HEK293 (cell line): ENCODE data around the gene FCMR.

Source experiments
- BCL11B ChIP-seq: fragments of 450-650 bp; formaldehyde crosslinking; IDR thresholded peaks from 2 replicates; pipeline ENCODE4 v1.5.1; 2016; ENCODE audit warnings: low read depth, missing biosample characterization, missing genetic modification characterization
- ELK4 ChIP-seq: IDR thresholded peaks from 2 replicates; pipeline ENCODE4 v1.6.1; 2011; ENCODE audit warnings: mild to moderate bottlenecking, low read depth, low read length, borderline replicate concordance
- GLIS2 ChIP-seq: fragments of 450-650 bp; formaldehyde crosslinking; IDR thresholded peaks from 2 replicates; pipeline ENCODE4 v1.5.1; 2016; ENCODE audit warnings: missing biosample characterization, missing genetic modification characterization
- PRDM2 ChIP-seq: fragments of 450-650 bp; formaldehyde crosslinking; IDR thresholded peaks from 2 replicates; pipeline ENCODE4 v1.5.1; 2016; ENCODE audit warnings: missing biosample characterization, missing genetic modification characterization, borderline replicate concordance
- REST ChIP-seq: fragments of 450-650 bp; formaldehyde crosslinking; IDR thresholded peaks from 2 replicates; pipeline ENCODE4 v1.5.1; 2016; ENCODE audit warnings: missing biosample characterization, missing genetic modification characterization
- TCF7L2 ChIP-seq: IDR thresholded peaks from 2 replicates; pipeline ENCODE4 v1.6.1; 2011; ENCODE audit warnings: low read depth, mild to moderate bottlenecking, inconsistent platforms, low read length, moderate library complexity, borderline replicate concordance
- YY1 ChIP-seq: fragments of 450-650 bp; formaldehyde crosslinking; IDR thresholded peaks from 2 replicates; pipeline ENCODE4 v1.5.1; 2018; ENCODE audit warnings: missing biosample characterization, missing genetic modification characterization
- ZNF174 ChIP-seq: fragments of 450-650 bp; formaldehyde crosslinking; IDR thresholded peaks from 2 replicates; pipeline ENCODE4 v1.5.0; 2017; ENCODE audit warnings: missing biosample characterization, mild to moderate bottlenecking, missing genetic modification characterization
- ZNF202 ChIP-seq: fragments of 450-650 bp; formaldehyde crosslinking; IDR thresholded peaks from 2 replicates; pipeline ENCODE4 v1.5.1; 2016; ENCODE audit warnings: missing biosample characterization, missing genetic modification characterization, borderline replicate concordance
- ZNF280C ChIP-seq: fragments of 450-650 bp; formaldehyde crosslinking; IDR thresholded peaks from 2 replicates; pipeline ENCODE4 v1.5.1; 2016; ENCODE audit warnings: missing biosample characterization, missing genetic modification characterization
- ZNF302 ChIP-seq: fragments of 450-650 bp; formaldehyde crosslinking; IDR thresholded peaks from 2 replicates; pipeline ENCODE4 v1.5.1; 2016; ENCODE audit warnings: missing biosample characterization, missing genetic modification characterization, low read depth
- ZNF433 ChIP-seq: fragments of 450-650 bp; formaldehyde crosslinking; IDR thresholded peaks from 2 replicates; pipeline ENCODE4 v1.5.1; 2016; ENCODE audit warnings: missing biosample characterization, missing genetic modification characterization, low read depth
- ZNF488 ChIP-seq: fragments of 450-650 bp; formaldehyde crosslinking; IDR thresholded peaks from 2 replicates; pipeline ENCODE4 v1.5.1; 2016; ENCODE audit warnings: missing biosample characterization, missing genetic modification characterization
- ZNF518A ChIP-seq: fragments of 450-650 bp; formaldehyde crosslinking; conservative IDR thresholded peaks from 2 replicates; pipeline ENCODE4 v1.5.1; 2016; ENCODE audit warnings: low read depth, missing biosample characterization, missing genetic modification characterization
- ZNF692 ChIP-seq: fragments of 450-650 bp; formaldehyde crosslinking; IDR thresholded peaks from 2 replicates; pipeline ENCODE4 v1.5.1; 2016; ENCODE audit warnings: missing biosample characterization, missing genetic modification characterization

The FCMR gene

GRCh38 chr1:206909161-206909882 is 12.4 kb downstream of the FCMR start (continued):
- TF ChIP-seq ZNF174 (tag by site-specific recombination): no peak
- no peak for TF ChIP-seq ZNF433 (tag by site-specific recombination)
- TF ChIP-seq ZNF692 (tag by site-specific recombination): peak; percentile 80; the same call in 1 of the 2 replicates
- TF ChIP-seq ZNF302 (tag by site-specific recombination): no peak
- no peak for TF ChIP-seq ZNF518A
- peak; percentile 54; the same call in 1 of the 2 replicates for TF ChIP-seq REST (tag by site-specific recombination)
- peak; percentile 86; the same call in 1 of the 2 replicates for TF ChIP-seq GLIS2
- no peak for TF ChIP-seq ELK4
- no peak for TF ChIP-seq TCF7L2
- TF ChIP-seq ZNF280C: no peak
- no peak for TF ChIP-seq ZNF202 (tag by site-specific recombination)
- TF ChIP-seq YY1: no peak
- no peak for TF ChIP-seq ZNF488 (tag by site-specific recombination)
- no peak for TF ChIP-seq BCL11B (tag by site-specific recombination)
- TF ChIP-seq PRDM2: no peak
